ENCODE data around the gene GPX6.

DNA sequence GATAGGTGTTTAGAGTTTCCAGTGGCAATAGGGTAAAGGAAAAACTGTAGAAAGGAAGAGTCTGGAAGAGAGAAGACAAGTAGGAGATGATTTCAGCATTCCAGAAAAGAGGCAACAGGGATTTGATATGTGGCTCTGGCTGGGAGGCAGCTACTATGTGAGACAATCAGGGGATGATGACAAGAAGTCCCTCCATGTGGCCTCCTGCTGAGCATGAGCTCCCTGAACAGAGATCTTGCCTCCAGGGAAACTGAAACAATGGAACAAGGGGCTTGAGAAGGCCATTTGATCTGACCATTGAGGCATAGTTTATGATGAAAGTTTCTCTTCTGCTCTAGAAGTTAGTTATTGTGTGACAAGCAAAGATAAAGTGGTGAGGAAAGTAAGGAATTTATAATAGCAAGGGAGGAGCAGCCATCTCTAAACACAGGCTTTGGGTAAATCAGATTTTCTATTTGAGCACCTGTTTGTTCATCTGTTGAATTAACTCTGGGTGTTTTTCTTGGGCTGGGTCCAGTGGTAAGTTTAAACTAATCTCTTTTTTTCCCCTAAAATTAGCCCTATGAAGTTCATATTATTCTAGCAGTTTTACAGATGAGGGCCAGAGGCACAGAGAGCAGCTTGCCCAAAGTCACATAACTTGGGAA lies 7.1 kb upstream of the GPX6 start:
- no peak for TF ChIP-seq POLR2AphosphoS5 (IDR thresholded peaks at IDR 0.05; ENCODE audit: low read depth, low read length)
- TF ChIP-seq SIN3A (IDR thresholded peaks at IDR 0.05; ENCODE audit: borderline replicate concordance, insufficient read depth, low read depth, low read length) = no peak

All from Panc1 (cell line).